ENCODE measurements around the gene CCDC88B.

Gene CCDC88B

GRCh38 chr11:64358907-64359711 is 19.1 kb downstream of the CCDC88B start, which contains the start of gene RPS6KA4:
Gene RPS6KA4, plus strand, starts transcription at chr11:64359162. Its CDS starts 74 bp downstream, at chr11:64359236.
- no peak for DNase-seq (ENCODE audit: low read depth in 1 of 2, low spot score in 1 of 2)

DNA sequence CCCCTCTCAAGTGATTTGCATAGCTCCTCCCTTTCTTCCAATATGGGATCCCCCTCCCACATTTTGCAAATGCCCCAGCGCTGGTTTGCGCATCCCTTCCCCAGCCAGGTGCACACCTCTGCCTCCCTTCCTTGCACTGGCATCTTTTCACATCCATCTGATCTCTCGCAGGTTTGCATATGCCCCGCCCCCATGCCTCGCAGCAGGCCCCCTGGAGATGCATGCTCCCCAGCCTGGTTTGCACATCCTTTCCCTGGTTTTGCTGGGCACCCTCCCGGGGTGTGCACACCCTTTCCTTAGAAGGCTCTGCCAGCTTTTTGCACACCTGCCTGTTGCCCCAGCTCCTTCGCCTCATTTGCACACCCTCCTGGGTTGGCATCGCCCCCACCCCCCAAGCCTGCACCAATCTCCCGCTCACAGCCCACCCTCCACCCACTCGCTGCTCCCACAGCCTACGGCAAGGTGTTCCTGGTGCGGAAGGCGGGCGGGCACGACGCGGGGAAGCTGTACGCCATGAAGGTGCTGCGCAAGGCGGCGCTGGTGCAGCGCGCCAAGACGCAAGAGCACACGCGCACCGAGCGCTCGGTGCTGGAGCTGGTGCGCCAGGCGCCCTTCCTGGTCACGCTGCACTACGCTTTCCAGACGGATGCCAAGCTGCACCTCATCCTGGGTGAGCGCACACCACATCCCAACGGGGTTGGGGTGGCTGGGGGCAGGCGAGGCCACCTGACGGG is 19.9 kb downstream of the CCDC88B start:
- no peak for DNase-seq (ENCODE audit: low read depth in 1 of 2, low spot score in 1 of 2)

DNA sequence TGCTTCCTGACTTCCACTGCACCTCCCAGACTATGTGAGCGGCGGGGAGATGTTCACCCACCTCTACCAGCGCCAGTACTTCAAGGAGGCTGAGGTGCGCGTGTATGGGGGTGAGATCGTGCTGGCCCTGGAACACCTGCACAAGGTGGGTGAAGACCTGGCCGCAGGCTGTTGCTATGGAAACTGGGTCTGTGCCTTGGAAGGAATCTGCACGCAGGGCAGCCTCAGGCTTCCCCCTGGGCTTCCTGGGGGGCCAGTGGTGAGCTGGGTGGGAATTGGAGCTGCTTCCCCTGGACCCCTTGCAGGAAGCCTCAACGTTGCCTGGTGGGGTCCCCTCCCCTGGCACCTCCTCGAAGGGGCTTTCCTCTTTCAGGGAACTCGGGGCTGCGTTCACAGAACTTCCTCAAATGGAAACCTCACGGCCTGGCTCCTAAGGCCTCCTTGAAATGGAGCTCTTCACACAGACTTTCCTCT is 20.5 kb downstream of the CCDC88B start:
- DNase-seq (ENCODE audit: low read depth in 1 of 2, low spot score in 1 of 2): no peak

DNA sequence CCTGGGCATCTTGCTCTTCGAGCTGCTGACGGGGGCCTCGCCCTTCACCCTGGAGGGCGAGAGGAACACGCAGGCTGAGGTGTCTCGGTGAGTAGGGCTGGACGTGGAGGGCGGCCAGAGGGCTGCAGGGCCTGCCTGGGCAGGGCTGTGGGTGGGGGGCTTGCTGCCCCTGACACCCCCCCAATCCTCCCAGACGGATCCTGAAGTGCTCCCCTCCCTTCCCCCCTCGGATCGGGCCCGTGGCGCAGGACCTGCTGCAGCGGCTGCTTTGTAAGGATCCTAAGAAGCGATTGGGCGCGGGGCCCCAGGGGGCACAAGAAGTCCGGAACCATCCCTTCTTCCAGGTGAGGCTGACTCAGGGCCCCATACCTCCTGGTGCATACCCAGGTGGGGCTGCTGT is 21.7 kb downstream of the CCDC88B start:
- no peak for DNase-seq (ENCODE audit: low read depth in 1 of 2, low spot score in 1 of 2)

- DNase-seq (ENCODE audit: low read depth in 1 of 2, low spot score in 1 of 2): no peak
Measured at GRCh38 chr11:64362339-64362738, 22.3 kb downstream of the CCDC88B start.

- no peak for DNase-seq (ENCODE audit: low read depth in 1 of 2, low spot score in 1 of 2)
Measured at GRCh38 chr11:64364435-64364834, 24.4 kb downstream of the CCDC88B start.

- DNase-seq (ENCODE audit: low read depth in 1 of 2, low spot score in 1 of 2): no peak
Measured at GRCh38 chr11:64364911-64365310, 24.9 kb downstream of the CCDC88B start.

- no peak for DNase-seq (ENCODE audit: low read depth in 1 of 2, low spot score in 1 of 2)
Measured at GRCh38 chr11:64366751-64367150, 26.7 kb downstream of the CCDC88B start.

DNA sequence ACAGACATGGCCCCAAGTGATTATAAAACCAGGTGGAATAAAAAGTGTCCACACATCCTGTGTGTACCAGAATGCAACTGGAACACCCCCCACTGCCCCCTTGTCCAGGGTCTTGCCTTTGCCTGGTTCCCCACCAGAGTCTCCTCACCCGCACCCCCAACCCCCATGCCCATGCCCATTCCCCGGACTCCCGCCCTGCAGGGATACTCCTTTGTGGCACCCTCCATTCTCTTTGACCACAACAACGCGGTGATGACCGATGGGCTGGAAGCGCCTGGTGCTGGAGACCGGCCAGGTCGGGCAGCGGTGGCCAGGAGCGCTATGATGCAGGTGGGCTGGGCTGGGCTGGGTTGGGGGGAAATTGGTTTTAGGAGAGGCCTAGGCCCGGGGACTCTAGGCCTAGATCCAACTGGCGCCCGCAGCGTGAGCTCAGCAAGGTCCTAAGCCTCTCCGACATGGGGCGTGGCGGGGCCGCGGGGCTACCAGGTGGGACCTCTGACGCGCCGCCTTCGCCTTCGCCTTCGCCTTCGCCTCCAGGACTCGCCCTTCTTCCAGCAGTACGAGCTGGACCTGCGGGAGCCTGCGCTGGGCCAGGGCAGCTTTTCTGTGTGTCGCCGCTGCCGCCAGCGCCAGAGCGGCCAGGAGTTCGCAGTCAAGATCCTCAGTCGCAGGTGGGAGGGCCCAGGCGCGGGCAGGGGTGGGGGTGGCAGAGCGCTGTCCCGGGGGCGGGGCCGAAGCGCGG is 28.1 kb downstream of the CCDC88B start:
- no peak for DNase-seq (ENCODE audit: low read depth in 1 of 2, low spot score in 1 of 2)

DNA sequence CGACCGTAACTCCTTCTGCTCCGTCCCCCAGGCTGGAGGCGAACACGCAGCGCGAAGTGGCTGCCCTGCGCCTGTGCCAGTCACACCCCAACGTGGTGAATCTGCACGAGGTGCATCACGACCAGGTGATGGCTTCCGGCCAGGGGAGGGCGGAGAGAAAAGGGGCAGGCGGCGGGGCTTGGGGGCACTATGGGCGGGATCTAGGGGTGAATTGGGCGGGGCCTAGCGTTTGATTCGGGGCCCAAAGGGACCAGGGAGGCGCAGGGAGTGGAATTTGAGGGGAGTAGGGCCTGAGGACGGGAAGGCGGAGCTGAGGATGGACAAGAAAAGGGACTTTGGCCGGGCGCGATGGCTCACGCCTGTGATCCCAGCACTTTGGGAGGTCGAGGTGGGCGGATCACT is 28.7 kb downstream of the CCDC88B start:
- no peak for DNase-seq (ENCODE audit: low read depth in 1 of 2, low spot score in 1 of 2)

DNA sequence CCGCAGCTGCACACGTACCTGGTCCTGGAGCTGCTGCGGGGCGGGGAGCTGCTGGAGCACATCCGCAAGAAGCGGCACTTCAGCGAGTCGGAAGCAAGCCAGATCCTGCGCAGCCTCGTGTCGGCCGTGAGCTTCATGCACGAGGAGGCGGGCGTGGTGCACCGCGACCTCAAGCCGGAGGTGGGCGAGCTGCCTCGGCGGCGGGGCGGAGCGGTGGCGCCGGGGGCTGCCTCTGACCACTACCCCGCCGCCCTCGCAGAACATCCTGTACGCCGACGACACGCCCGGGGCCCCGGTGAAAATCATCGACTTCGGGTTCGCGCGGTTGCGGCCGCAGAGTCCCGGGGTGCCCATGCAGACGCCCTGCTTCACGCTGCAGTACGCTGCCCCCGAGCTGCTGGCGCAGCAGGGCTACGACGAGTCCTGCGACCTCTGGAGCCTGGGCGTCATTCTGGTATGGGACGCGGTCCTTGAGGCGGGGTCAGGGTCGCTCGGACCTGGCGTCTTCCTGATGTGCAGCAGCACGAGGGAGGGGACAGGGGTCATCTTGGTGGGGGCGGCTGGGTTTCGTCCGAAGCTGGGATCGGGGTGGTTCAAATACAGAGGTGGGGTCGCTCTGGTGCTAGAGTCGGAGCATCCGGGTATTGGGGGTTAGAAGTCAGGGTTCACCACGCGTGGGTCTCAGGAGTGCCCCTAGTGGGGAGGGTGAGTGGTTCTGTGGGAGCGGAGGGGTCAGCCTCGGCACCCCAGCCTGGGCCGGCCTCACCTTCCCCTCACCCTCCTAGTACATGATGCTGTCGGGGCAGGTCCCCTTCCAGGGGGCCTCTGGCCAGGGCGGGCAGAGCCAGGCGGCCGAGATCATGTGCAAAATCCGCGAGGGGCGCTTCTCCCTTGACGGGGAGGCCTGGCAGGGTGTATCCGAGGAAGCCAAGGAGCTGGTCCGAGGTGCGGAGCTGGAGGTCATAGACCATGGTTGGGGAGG is 29.7 kb downstream of the CCDC88B start:
- no peak for DNase-seq (ENCODE audit: low read depth in 1 of 2, low spot score in 1 of 2)

GRCh38 chr11:64371201-64371600 is 31.2 kb downstream of the CCDC88B start:
- no peak for DNase-seq (ENCODE audit: low read depth in 1 of 2, low spot score in 1 of 2)

GRCh38 chr11:64372021-64372420 is 32.0 kb downstream of the CCDC88B start:
- no peak for DNase-seq (ENCODE audit: low read depth in 1 of 2, low spot score in 1 of 2)

DNA sequence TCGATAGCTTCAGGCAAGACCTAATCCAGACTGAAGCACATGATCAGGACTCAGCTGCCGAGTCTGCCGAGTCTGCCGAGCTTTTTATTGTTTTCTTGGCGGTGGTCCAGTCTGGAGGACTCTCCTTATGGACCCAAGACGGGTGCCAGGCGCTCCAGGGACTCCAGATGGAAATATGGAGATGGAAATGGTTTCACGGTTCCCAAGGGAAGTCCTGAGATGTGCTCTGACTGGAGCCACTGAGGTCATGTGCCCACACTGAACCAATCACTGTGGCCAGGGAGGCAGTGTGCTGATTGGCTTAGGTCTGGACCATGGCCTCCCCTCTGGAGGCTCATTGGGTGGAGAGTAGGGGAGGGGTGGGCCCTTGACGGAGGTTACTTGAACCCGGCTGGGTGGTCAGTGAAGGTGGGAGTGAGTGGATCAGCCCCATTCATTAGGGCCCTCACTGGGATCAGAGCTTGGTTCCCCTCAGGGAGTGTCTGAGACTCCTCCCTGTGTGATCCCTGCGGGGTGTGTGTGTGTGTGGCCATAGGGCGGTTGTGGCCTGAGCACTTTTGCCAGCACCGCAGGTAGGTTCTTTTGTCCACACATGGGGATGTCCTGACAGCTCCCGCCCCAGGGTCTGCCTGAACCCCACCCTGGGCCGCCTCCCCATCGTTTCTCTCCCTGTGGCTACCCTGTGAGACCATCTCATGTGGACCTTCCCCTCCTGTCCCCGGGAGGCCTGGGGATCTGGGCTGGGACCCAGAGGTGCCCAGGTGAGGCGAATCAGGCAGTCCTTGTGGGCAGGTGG is 33.0 kb downstream of the CCDC88B start:
- DNase-seq (ENCODE audit: low read depth in 1 of 2, low spot score in 1 of 2): no peak

GRCh38 chr11:64373598-64373974 is 33.6 kb downstream of the CCDC88B start:
- DNase-seq (ENCODE audit: low read depth in 1 of 2, low spot score in 1 of 2): no peak

GRCh38 chr11:64376071-64376470 is 36.1 kb downstream of the CCDC88B start:
- no peak for DNase-seq (ENCODE audit: low read depth in 1 of 2, low spot score in 1 of 2)

DNA sequence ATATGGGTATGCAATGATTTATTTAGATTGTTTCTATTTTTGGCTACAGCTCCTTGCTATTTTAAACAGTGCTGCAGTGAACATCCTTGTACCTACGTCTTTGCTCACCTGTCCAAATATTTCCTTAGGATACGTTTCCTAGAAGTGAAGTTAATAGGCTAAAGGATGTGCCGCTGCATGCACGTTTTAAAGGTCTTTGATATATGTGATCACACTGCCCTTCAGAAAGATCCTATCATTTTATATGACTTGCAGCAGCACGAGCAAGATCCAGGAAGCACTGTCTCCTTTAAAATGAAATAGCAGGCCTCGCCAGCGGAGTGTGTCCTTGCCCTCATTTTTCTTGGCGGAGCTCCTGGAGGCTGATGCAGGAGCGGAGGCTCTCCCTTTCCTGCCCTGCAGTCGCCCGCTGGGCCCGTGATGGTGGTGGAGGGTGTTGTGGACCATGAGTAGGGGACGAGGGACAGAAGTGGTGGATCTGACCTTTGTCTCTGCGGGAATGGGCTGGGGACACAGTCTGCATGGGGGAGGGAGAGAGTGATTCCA is 38.4 kb downstream of the CCDC88B start:
- no peak for DNase-seq (ENCODE audit: low read depth in 1 of 2, low spot score in 1 of 2)

- no peak for DNase-seq (ENCODE audit: low read depth in 1 of 2, low spot score in 1 of 2)
Measured at GRCh38 chr11:64379160-64379559, 39.2 kb downstream of the CCDC88B start.
